SH-SY5Y (cell line): ENCODE results near the gene PDZD2.

Experiments
- GATA2 ChIP-seq: IDR thresholded peaks from 2 replicates; pipeline ENCODE4 v1.6.1; 2011; ENCODE audit warnings: mild to moderate bottlenecking, low read depth, low read length
- GATA3 ChIP-seq: IDR thresholded peaks from 2 replicates; pipeline ENCODE4 v1.6.1; 2011; ENCODE audit warnings: low read depth, mild to moderate bottlenecking, low read length, moderate library complexity

GRCh38 chr5:31776976-31777651, 138.2 kb downstream of the PDZD2 start:
- TF ChIP-seq GATA3 = no peak
- no peak for TF ChIP-seq GATA2
